Choroid plexus epithelial cell (primary cell): ENCODE measurements around the gene APC2.

ENCODE experiments used
- DNase-seq: peaks from one replicate; pipeline ENCODE4 v3.0.0-alpha.2; 2010; ENCODE audit warnings: low read depth
- H3K4me3 ChIP-seq: 2 replicates; pipeline ENCODE4 v1.5.1; 2011; ENCODE audit warnings: low read depth, mild to moderate bottlenecking, control low read depth, low read length, moderate library complexity
- CTCF ChIP-seq: conservative IDR thresholded peaks from 2 replicates; pipeline ENCODE4 v1.5.1; 2011; ENCODE audit warnings: low read depth, mild to moderate bottlenecking, control low read depth, inconsistent platforms, low read length, moderate library complexity

The APC2 gene

DNA sequence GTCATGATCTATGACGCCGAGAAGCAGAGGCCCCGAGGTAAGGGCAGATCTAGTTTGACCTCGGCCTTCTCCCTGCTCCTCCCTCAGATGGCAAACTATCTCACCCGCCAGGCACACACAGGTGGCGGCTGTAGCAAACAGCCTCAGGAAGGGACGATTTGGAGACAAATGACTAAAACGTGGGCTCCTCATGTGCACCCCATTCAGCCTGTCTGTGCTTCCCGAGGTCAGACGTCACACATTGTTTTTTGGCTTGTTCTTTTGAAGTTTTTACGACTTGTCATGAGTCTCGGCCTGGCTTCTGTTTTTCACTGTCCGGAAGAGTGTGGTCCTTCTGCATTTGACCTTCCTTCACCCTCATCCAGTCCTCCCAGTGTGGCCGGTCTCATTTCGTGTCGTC, 27.6 kb upstream of the APC2 start:
- TF ChIP-seq CTCF, result no peak
- H3K4me3 ChIP-seq, result no peak overlapping the region
- DNase-seq, result no peak

GRCh38 chr19:1422943-1423342, 27.0 kb upstream of the APC2 start:
- no peak for TF ChIP-seq CTCF
- H3K4me3 ChIP-seq, result no peak overlapping the region

GRCh38 chr19:1423436-1424191, 26.3 kb upstream of the APC2 start:
- no peak for TF ChIP-seq CTCF
- no peak overlapping the region for H3K4me3 ChIP-seq
- no peak for DNase-seq

More at GRCh38 chr19:1422943-1423342, 27.0 kb upstream of the APC2 start:
- no peak for DNase-seq

DNA sequence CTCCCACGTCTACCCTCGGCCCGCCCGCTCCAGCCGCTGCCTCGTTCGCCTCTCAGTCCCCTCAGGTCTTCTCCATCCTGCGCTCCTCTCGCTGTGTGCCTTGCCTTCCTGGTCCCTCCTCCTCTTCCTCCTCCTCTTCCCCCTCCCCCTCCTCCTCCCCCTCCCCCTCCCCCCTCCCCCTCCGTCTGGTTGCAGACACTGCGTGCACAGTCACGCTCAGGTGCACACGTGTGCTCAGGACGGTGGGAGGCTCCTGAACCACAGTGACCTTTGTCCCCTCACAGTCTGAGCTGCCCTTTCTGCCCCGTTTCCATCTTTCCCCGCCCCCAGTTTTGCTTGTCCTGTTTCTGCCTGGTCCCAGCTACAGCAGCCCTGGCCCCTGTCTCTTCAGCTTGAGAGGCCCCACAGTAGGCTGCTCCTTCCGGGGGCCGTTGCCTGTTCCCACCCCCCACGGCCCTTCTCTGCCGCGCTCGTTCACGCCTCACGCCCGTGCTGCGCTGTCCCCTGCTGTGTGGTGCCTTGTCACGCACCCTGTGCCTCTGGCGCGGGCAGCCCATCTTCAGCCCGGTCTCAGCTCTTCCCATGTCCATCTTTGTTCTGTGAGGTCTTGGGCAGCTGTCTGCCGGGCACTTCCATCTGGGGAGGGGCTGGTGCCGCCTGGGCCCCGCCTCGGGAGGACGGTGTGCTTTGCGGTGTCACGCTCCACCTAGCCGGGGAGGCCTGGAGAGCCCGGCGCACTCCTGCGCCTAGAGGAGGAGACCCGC, 25.5 kb upstream of the APC2 start:
- DNase-seq, result no peak
- H3K4me3 ChIP-seq, result no peak overlapping the region
- no peak for TF ChIP-seq CTCF

DNA sequence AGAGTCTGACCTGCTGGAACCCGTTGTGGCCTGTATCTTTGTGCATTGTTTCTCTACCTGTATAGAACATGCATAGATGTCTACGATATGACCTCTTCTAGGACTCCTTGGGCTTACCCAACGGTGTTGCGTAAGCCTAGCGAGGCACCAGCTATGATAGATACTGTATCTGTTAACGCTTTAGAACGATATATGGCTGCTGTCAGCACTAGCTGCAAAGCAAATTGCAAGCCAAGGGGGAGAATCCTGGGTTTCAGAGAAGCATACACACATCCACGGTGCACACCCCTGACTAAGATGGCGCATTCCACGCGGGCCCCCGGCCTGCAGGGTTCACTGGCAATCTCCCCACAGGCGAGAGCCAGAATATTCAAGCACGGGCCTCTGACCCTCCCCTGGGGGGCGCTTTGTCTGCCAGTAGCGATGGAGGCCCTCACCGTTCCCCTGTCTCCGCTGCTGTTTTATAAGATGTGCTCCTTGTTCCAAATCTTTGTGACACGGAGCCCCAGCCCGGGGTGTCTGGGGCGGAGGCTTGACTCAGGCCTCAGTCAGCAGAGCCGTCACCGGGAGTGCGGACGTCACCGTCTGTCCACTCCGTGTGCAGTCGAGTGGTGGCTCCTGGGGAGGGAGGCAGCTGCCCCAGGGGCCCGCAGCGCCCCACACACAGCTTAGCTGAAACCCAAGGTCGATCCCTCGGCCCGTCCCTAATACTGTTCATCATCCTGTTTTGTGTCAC, 24.7 kb upstream of the APC2 start:
- DNase-seq, result no peak
- H3K4me3 ChIP-seq, result no peak overlapping the region
- TF ChIP-seq CTCF, result no peak

- DNase-seq, result no peak
- no peak overlapping the region for H3K4me3 ChIP-seq
- TF ChIP-seq CTCF, result no peak
Observed at GRCh38 chr19:1425902-1426301, 24.0 kb upstream of the APC2 start.
